Keratinocyte (primary cell): ENCODE measurements around the gene GLIS2.

Experiments used
- CTCF ChIP-seq, 3 experiments: IDR thresholded peaks in 1 of 3; conservative IDR thresholded peaks in 1 of 3; optimal IDR thresholded peaks in 1 of 3; 2 replicates in 2 of 3; 3 replicates in 1 of 3; pipeline versions ENCODE3 to v1.5.1; 2011; ENCODE audit warnings: low read length in 3 of 3, mild to moderate bottlenecking in 3 of 3, moderate library complexity in 2 of 3, control low read depth in 1 of 3, inconsistent platforms in 1 of 3; ENCODE audit not compliant: insufficient read depth in 2 of 3; ENCODE audit errors: extremely low read depth in 1 of 3
- EZH2 ChIP-seq: IDR thresholded peaks from one replicate; pipeline ENCODE4 v1.6.1; 2012; ENCODE audit warnings: inconsistent platforms, mild to moderate bottlenecking, low read length, moderate library complexity

GRCh38 chr16:4387781-4388180 lies 71.9 kb downstream of the GLIS2 start:
- TF ChIP-seq CTCF (optimal IDR thresholded peaks at IDR 0.05 in 1 of 3, IDR thresholded peaks at IDR 0.05 in 1 of 3, conservative IDR thresholded peaks at IDR 0.05 in 1 of 3; ENCODE audit: extremely low read depth in 1 of 3, insufficient read depth in 2 of 3, low read length in 3 of 3), result no peak
- no peak for TF ChIP-seq EZH2
